Heart left ventricle (tissue), 16 donors: ENCODE results near the gene KCNQ4. TPM values are rescaled to one million over a fixed set of nuclear protein-coding genes. Genes with fewer than 3 reads are reported as not detected.

ENCODE experiments used
- ATAC-seq, 4 donors: fragments of 200-7000 bp; cut with Tn5 transposase; one replicate each; pipeline ENCODE4 v1.9.1; 2020 to 2022; ENCODE audit warnings: moderate library complexity in 4 of 4, mild to moderate bottlenecking in 3 of 4, moderate number of reproducible peaks in 1 of 4
- DNase-seq, 5 donors: peaks; one replicate each; pipeline ENCODE4 v3.0.0-alpha.2; 2020
- H3K27ac ChIP-seq, 12 donors: fragments of 200-600 bp; sonication (generic) in 4 of 12; one replicate each; pipeline versions ENCODE4 v1.5.0 to v1.8.0; 2016 to 2022; ENCODE audit warnings: mild to moderate bottlenecking in 2 of 12
- H3K27me3 ChIP-seq, 9 donors: fragments of 200-600 bp; sonication (generic) in 2 of 9; one replicate each; pipeline versions ENCODE4 v1.5.1 to v1.8.0; 2016 to 2022; ENCODE audit warnings: mild to moderate bottlenecking in 3 of 9
- H3K36me3 ChIP-seq, 9 donors: fragments of 200-600 bp; sonication (generic) in 2 of 9; one replicate each; pipeline versions ENCODE4 v1.5.0 to v1.8.0; 2018 to 2022; ENCODE audit warnings: mild to moderate bottlenecking in 2 of 9
- H3K4me1 ChIP-seq, 12 donors: fragments of 200-600 bp; sonication (generic) in 4 of 12; one replicate each; pipeline versions ENCODE4 v1.5.0 to v1.8.0; 2016 to 2022; ENCODE audit warnings: mild to moderate bottlenecking in 3 of 12
- H3K4me3 ChIP-seq, 12 donors: fragments of 200-600 bp; sonication (generic) in 4 of 12; one replicate each; pipeline versions ENCODE4 v1.5.0 to v1.8.0; 2017 to 2022; ENCODE audit warnings: mild to moderate bottlenecking in 9 of 12, moderate library complexity in 4 of 12
- H3K9me3 ChIP-seq, 12 donors: fragments of 200-600 bp; sonication (generic) in 4 of 12; one replicate each; pipeline versions ENCODE4 v1.5.0 to v1.8.0; 2016 to 2022; ENCODE audit warnings: mild to moderate bottlenecking in 1 of 12
- POLR2A ChIP-seq, 2 donors: fragments of 450-650 bp; IDR thresholded peaks; one replicate each; pipeline ENCODE4 v1.6.1; 2017; ENCODE audit warnings: antibody characterized with exemption in 2 of 2, mild to moderate bottlenecking in 2 of 2, moderate library complexity in 2 of 2
- WGBS, 4 donors: extraction: QIAGEN DNeasy Blood & Tissue Kit in 2 of 4; methylation state at CpG; one replicate each; pipeline versions ENCODE4 v1.1.5 to v1.1.7; 2013 to 2018; 5-methylcytosine and 5-hydroxymethylcytosine counted together
- intact Hi-C, 10 donors: fragments of 100-400 bp; cut with DNase I; formaldehyde crosslinking; loops; one replicate each; pipeline versions ENCODE4 v1.11.1 to v1.14.2; 2022
- long read RNA-seq, 3 donors: library from polyadenylated mRNA; unstranded; transcript quantifications; one replicate each; pipeline ENCODE4 v2.0.0, GENCODE V29; 2020 to 2021
- polyA plus RNA-seq, 2 donors: library from polyadenylated mRNA; stranded (reverse); fragments of 200-250 nt; gene quantifications; one replicate each; pipeline ENCODE4 v1.2.3, GENCODE V29; 2013
- total RNA-seq, 9 donors: library from RNA; depleted of rRNA in 2 of 9; stranded (reverse); fragments of >200 nt in 2 of 9; fragmentation: NEBNext Ultra II Directional in 3 of 9; extraction: Animal tissue kit (Norgen Biotek cat#: 25700) in 3 of 9; gene quantifications; one replicate each; pipeline versions ENCODE4 v1.1.0 to v1.2.4, GENCODE V29; 2016 to 2023
- TF ChIP-seq, protein P1 (sequence below), 12 donors: fragments of 200-600 bp; sonication (generic) in 4 of 12; IDR thresholded peaks; one replicate each; pipeline versions ENCODE4 v1.5.0 to v1.8.0; 2018 to 2022; ENCODE audit warnings: antibody characterized with exemption in 12 of 12, mild to moderate bottlenecking in 5 of 12
- donor health status: ischemic (EF 13 %, LVEDD 7.1; RV severe dilation, severe dysfunction).
- donor health status: healthy with polysubstance abuse.
- donor health status: DM: no; HTN: yes; CAD: no.
- donor health status: DM: no; HTN: no; CAD: no.
- donor health status: ischemic (EF 25% LVEDD 6.9; RV normal size, moderate dysfunction).
- donor health status: ischemic (EF 25% LVEDD 5.7; RV mildly dilated, moderate dysfunction).
- donor health status: healthy.
- donor health status: DM: yes; HTN: yes; CAD: no.
- donor health status: ischemic (EF 35%, LVEDD 5.7; RV mildly dilated, moderate dysfunction).
- donor health status: nonischemic (EF 11% LVEDD 7.7; RV severe dilation, severe dysfunction).
- donor health status: DM: yes; HTN: yes; CAD: no.
- donor health status: PGD.
- donor health status: ischemic (EF 29% LVEDD 5.4; RV normal size, mild dysfunction).
- donor health status: nonischemic (EF 23%, LVEDD 6.1; RV moderate dilation, normal function).

The KCNQ4 gene
- total RNA-seq (1 to 10 TPM; 1.3 to 4.4 (median 2.2) TPM), polyA plus RNA-seq (1 to 10 TPM; 1.3 to 1.8 TPM)
- long read RNA-seq, donor 1: 0 reads
- long read RNA-seq, donor 2, partial matches to known transcripts: 2 of 4 reads
- long read RNA-seq, donor 2, other reads (novel, unspliced or antisense): 2 of 4 reads
- long read RNA-seq, donor 3, partial matches to known transcripts: 0 of 4 reads
- long read RNA-seq, donor 3, other reads (novel, unspliced or antisense): 3 of 4 reads

DNA sequence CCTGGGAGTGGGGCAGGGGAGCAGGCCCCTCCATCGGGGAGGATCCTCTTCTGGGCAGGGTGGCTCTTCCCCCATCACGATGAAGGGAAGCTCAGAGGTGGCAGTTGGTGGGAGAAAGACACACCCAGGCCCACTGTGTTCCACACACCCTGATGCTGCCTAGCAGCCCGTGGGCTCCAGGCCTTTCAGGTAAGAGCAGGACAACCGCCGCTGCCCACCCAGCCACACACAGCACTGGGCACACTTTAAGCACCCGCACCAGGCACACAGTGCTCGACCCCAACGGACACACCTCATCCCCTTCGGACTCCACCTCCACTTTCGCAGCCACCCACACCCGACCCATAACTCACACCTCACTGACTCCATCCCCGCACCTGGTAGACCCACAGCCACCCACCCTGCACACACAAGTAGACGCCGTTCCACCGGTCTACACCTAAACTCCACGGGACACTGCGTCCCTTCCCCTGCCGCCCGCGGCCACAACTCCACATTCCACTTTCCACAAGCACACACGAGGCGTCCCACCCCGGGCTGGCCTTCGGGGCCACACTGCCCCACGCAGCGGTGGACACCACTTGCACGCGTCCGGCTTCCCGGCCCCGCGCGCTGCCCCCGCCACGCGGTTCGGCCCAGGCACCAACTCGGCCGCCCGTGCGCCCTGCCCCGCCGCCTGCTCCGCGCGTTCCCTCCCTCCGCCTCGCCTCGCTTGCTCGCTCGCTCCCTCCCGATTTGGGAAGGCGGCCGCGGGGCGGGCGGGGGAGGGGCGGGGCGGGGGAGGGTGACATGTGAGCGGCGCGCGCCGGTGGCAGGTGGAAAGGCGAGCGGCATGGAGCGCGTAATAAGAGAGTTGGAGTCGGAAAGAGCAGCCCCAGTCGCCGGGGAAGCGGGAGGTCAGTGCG is at the start of gene KCNQ4:
Gene KCNQ4, plus strand, starts transcription at position 787 of the 905 bp plus-strand sequence. CDS start 307 bp downstream, outside the sequence.
- Histone ChIP-seq H3K9me3 (no peaks in the 10 kb centered on the region), H3K4me1 (peaks cover 0 to 38% (median 13%) of the 10 kb centered on the region in 12 donors), H3K36me3 (no peaks in the 10 kb centered on the region), H3K27ac (peak within 1 kb of the TSS in 9 of 12 donors; percentile 4 to 88 (median 55)), H3K4me3 (peak within 1 kb of the TSS; percentile 10 to 64 (median 53)), H3K27me3 (peaks cover 0 to 19% (median 0%) of the 10 kb centered on the region in 9 donors)
- intact Hi-C loops: loop anchor here in 1 of 10 donors (5.0 kb wide), 1 partner anchor 64 kb away; no protein-coding TSS in a partner anchor
- DNase-seq (peak; percentile 60 to 80 (median 71)), ATAC-seq (peak in 3 of 4 donors; percentile 66 to 73 (median 67))
- TF ChIP-seq, protein P1, sequence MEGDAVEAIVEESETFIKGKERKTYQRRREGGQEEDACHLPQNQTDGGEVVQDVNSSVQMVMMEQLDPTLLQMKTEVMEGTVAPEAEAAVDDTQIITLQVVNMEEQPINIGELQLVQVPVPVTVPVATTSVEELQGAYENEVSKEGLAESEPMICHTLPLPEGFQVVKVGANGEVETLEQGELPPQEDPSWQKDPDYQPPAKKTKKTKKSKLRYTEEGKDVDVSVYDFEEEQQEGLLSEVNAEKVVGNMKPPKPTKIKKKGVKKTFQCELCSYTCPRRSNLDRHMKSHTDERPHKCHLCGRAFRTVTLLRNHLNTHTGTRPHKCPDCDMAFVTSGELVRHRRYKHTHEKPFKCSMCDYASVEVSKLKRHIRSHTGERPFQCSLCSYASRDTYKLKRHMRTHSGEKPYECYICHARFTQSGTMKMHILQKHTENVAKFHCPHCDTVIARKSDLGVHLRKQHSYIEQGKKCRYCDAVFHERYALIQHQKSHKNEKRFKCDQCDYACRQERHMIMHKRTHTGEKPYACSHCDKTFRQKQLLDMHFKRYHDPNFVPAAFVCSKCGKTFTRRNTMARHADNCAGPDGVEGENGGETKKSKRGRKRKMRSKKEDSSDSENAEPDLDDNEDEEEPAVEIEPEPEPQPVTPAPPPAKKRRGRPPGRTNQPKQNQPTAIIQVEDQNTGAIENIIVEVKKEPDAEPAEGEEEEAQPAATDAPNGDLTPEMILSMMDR (IDR thresholded peaks at IDR 0.05): no peak
- no peak for TF ChIP-seq POLR2A (IDR thresholded peaks at IDR 0.05)
- 3 to 8% (median 6%) methylated on average over 40 to 73 of the region's 73 CpGs for WGBS, 4 donors

DNA sequence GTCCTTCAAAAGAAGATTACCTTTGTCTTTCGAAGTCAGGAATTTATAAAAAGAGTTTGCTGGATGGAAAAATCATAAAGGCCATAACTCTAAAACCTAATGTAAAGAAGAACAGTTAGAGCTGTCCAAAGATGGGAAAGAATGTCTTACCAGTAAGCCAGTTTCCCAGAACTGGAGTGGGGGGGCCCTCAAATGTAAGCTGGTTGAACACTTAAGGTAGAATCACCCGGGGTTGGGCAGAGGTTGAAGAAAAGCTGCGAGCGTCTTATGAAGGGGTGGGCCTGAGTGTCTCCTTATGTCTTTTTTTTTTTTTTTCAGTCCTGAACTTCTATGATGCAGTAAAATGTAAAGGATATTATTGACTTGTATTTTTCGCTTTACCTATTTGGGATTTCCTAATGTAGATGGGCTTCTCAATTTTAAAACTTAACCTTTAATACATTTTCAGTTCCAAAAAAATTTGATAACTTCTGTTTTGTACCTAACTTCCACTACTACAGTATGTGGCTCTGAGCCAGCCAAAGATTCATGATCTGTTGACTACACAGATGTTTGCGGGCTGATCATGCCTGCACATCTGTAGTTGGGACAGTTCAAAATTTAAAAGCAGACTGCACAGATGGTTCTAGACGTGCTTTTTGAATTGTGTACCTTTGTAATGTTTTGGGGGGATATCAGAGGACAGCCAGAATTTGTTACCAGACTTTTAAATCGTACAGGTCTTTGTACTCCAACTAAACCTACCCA is 48.5 kb upstream of the KCNQ4 start:
- ATAC-seq (no peak), DNase-seq (no peak)
- 66 to 80% (median 76%) methylated on average over 8 of the region's 8 CpGs for WGBS, 4 donors
- intact Hi-C loops: loop anchor here in 1 of 10 donors (5.0 kb wide), 1 partner anchor 43 kb away; the partner anchor contains the start of gene NFYC
- H3K4me3 ChIP-seq: no peak overlapping the region
- H3K27me3 ChIP-seq: no peaks in the 10 kb centered on the region
- peaks cover 0 to 25% (median 16%) of the 10 kb centered on the region in 9 donors for H3K36me3 ChIP-seq
- H3K27ac ChIP-seq: peak overlapping the region in 3 of 12 donors; percentile 52 to 73 (median 59)
- peaks cover 0 to 77% (median 43%) of the 10 kb centered on the region in 12 donors for H3K4me1 ChIP-seq
- no peak for TF ChIP-seq POLR2A (IDR thresholded peaks at IDR 0.05)
- TF ChIP-seq, protein P1 (IDR thresholded peaks at IDR 0.05): no peak
- peaks cover 0 to 8% (median 0%) of the 10 kb centered on the region in 12 donors for H3K9me3 ChIP-seq

DNA sequence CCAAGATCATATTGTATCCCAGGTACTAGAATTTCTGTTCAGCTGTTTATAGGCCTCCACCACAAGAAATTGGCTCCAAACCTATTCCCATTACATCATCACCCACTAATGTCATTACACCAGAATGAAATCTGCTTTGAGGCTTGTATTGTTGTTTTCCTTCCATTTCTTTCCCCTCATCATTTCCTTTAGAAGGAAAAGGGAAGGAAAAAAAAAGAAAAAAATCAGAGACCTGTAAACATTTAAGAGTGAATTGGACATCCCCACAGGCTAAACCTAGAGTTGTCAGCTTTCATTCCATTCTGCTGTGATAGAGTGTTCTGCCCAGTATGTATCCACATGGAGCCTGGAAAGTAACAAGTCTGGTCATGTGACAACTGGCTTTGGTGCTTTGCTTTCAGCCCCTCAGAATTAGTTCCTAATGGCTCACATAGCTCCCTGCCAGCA is 47.5 kb upstream of the KCNQ4 start:
- DNase-seq: no peak
- Histone ChIP-seq H3K36me3 (peaks cover 0 to 31% (median 23%) of the 10 kb centered on the region in 9 donors), H3K27me3 (no peaks in the 10 kb centered on the region), H3K4me1 (peaks cover 0 to 84% (median 49%) of the 10 kb centered on the region in 12 donors), H3K4me3 (no peak overlapping the region), H3K9me3 (peaks cover 0 to 8% (median 0%) of the 10 kb centered on the region in 12 donors), H3K27ac (peak overlapping the region in 10 of 12 donors; percentile 9 to 73 (median 33))
- intact Hi-C loops: loop anchor here in 1 of 10 donors (5.0 kb wide), 1 partner anchor 44 kb away; the partner anchor contains the start of gene NFYC
- peak; percentile 68 to 86 (median 73) for ATAC-seq
- TF ChIP-seq POLR2A (IDR thresholded peaks at IDR 0.05): no peak
- TF ChIP-seq, protein P1 (IDR thresholded peaks at IDR 0.05): no peak
